ENCODE results near the gene RPL28. TPM values are rescaled to one million over a fixed set of nuclear protein-coding genes. Genes with fewer than 3 reads are reported as not detected.

Gene RPL28
- total and polyA plus RNA-seq, 4 donors = 116 to 535 (median 164) TPM

GRCh38 chr19:55373993-55374757, 11.6 kb upstream of the RPL28 start (continued):
- TF ChIP-seq ZBTB33 (IDR thresholded peaks at IDR 0.05) = no peak
- no peak for TF ChIP-seq FOXA2 (IDR thresholded peaks at IDR 0.05)
- TF ChIP-seq EGR1 (IDR thresholded peaks at IDR 0.05; ENCODE audit: low read depth in 2 of 2) = no peak
- no peak for TF ChIP-seq HNF4G (IDR thresholded peaks at IDR 0.05)

GRCh38 chr19:55376241-55376933, 9.3 kb upstream of the RPL28 start, which contains the start of gene TMEM190:
Gene TMEM190, plus strand, starts transcription at chr19:55376826. Its CDS starts 28 bp downstream, at chr19:55376854.
- H3K27me3 ChIP-seq (ENCODE audit: control insufficient read depth in 4 of 4, insufficient read depth in 4 of 4, low read length in 3 of 4) = peaks cover 0 to 10% (median 6%) of the 10 kb centered on the region in 4 donors
- TF ChIP-seq RAD21 (IDR thresholded peaks at IDR 0.05) = no peak
- TF ChIP-seq, protein P1, sequence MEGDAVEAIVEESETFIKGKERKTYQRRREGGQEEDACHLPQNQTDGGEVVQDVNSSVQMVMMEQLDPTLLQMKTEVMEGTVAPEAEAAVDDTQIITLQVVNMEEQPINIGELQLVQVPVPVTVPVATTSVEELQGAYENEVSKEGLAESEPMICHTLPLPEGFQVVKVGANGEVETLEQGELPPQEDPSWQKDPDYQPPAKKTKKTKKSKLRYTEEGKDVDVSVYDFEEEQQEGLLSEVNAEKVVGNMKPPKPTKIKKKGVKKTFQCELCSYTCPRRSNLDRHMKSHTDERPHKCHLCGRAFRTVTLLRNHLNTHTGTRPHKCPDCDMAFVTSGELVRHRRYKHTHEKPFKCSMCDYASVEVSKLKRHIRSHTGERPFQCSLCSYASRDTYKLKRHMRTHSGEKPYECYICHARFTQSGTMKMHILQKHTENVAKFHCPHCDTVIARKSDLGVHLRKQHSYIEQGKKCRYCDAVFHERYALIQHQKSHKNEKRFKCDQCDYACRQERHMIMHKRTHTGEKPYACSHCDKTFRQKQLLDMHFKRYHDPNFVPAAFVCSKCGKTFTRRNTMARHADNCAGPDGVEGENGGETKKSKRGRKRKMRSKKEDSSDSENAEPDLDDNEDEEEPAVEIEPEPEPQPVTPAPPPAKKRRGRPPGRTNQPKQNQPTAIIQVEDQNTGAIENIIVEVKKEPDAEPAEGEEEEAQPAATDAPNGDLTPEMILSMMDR (IDR thresholded peaks at IDR 0.05; ENCODE audit: low read depth, low read length, missing input control) = no peak
- H3K4me1 ChIP-seq (ENCODE audit: control insufficient read depth in 4 of 4, insufficient read depth in 4 of 4, low read length in 3 of 4) = peaks cover 0 to 2% (median 0%) of the 10 kb centered on the region in 4 donors
- no peak for DNase-seq (ENCODE audit: low spot score)
- no peak within 1 kb of the TSS for H3K27ac ChIP-seq (ENCODE audit: low read depth in 1 of 2, low read length in 2 of 2)
- H3K4me3 ChIP-seq (ENCODE audit: low read depth in 1 of 3, low read length in 3 of 3) = no peak within 1 kb of the TSS
- H3K9ac ChIP-seq (ENCODE audit: low read depth in 1 of 2, low read length in 2 of 2) = no peak within 1 kb of the TSS
- H3K9me3 ChIP-seq (ENCODE audit: control insufficient read depth in 4 of 4, low read length in 3 of 4) = no peaks in the 10 kb centered on the region
- 37% methylated on average over 21 of the region's 21 CpGs for WGBS
- H3K36me3 ChIP-seq (ENCODE audit: control insufficient read depth in 4 of 4, insufficient read depth in 3 of 4, low read depth in 1 of 4, low read length in 3 of 4) = no peaks in the 10 kb centered on the region

DNA sequence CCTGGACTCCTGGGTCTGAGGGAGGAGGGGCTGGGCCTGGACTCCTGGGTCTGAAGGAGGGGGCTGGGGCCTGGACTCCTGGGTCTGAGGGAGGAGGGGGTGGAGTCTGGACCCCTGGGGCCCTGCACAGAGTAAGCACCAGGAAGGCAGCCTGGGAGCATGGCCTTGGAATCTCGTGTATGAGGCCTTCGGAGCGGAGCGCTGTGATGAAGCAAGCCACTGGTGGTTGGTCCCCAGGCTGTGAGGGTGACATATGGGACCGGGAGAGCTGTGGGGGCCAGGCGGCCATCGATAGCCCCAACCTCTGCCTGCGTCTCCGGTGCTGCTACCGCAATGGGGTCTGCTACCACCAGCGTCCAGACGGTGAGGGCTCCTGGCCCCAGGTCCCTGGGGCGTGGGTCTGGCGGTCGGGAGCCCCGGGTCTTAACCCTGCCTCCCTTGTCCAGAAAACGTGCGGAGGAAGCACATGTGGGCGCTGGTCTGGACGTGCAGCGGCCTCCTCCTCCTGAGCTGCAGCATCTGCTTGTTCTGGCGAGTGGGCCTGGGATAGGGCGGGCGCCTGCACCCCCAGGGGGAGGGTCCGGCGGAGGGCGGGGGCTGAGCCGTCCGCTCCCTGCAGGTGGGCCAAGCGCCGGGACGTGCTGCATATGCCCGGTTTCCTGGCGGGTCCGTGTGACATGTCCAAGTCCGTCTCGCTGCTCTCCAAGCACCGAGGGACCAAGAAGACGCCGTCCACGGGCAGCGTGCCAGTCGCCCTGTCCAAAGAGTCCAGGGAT, 8.2 kb upstream of the RPL28 start:
- peaks cover 0 to 4% (median 3%) of the 10 kb centered on the region in 4 donors for H3K27me3 ChIP-seq (ENCODE audit: control insufficient read depth in 4 of 4, insufficient read depth in 4 of 4, low read length in 3 of 4)
- H3K4me1 ChIP-seq (ENCODE audit: control insufficient read depth in 4 of 4, insufficient read depth in 4 of 4, low read length in 3 of 4) = peaks cover 0 to 2% (median 0%) of the 10 kb centered on the region in 4 donors
- no peaks in the 10 kb centered on the region for H3K9me3 ChIP-seq (ENCODE audit: control insufficient read depth in 4 of 4, low read length in 3 of 4)
- no peak for DNase-seq (ENCODE audit: low spot score)
- no peak overlapping the region for H3K27ac ChIP-seq (ENCODE audit: low read depth in 1 of 2, low read length in 2 of 2)
- H3K9ac ChIP-seq (ENCODE audit: low read depth in 1 of 2, low read length in 2 of 2) = no peak overlapping the region
- WGBS = 20% methylated on average over 43 of the region's 43 CpGs
- H3K36me3 ChIP-seq (ENCODE audit: control insufficient read depth in 4 of 4, insufficient read depth in 3 of 4, low read depth in 1 of 4, low read length in 3 of 4) = no peaks in the 10 kb centered on the region
- H3K4me3 ChIP-seq (ENCODE audit: low read depth in 1 of 3, low read length in 3 of 3) = no peak overlapping the region
- TF ChIP-seq HNF4G (IDR thresholded peaks at IDR 0.05) (no peak), FOXA2 (IDR thresholded peaks at IDR 0.05) (no peak), JUND (IDR thresholded peaks at IDR 0.05) (no peak), FOXA1 (IDR thresholded peaks at IDR 0.05) (no peak), RXRA (IDR thresholded peaks at IDR 0.05) (no peak), NR2F2 (IDR thresholded peaks at IDR 0.05) (no peak), SP1 (IDR thresholded peaks at IDR 0.05) (no peak), GABPA (IDR thresholded peaks at IDR 0.05 in 1 of 2, conservative IDR thresholded peaks at IDR 0.05 in 1 of 2) (no peak), HNF4A (conservative IDR thresholded peaks at IDR 0.05) (no peak)
- TF ChIP-seq, protein P2, sequence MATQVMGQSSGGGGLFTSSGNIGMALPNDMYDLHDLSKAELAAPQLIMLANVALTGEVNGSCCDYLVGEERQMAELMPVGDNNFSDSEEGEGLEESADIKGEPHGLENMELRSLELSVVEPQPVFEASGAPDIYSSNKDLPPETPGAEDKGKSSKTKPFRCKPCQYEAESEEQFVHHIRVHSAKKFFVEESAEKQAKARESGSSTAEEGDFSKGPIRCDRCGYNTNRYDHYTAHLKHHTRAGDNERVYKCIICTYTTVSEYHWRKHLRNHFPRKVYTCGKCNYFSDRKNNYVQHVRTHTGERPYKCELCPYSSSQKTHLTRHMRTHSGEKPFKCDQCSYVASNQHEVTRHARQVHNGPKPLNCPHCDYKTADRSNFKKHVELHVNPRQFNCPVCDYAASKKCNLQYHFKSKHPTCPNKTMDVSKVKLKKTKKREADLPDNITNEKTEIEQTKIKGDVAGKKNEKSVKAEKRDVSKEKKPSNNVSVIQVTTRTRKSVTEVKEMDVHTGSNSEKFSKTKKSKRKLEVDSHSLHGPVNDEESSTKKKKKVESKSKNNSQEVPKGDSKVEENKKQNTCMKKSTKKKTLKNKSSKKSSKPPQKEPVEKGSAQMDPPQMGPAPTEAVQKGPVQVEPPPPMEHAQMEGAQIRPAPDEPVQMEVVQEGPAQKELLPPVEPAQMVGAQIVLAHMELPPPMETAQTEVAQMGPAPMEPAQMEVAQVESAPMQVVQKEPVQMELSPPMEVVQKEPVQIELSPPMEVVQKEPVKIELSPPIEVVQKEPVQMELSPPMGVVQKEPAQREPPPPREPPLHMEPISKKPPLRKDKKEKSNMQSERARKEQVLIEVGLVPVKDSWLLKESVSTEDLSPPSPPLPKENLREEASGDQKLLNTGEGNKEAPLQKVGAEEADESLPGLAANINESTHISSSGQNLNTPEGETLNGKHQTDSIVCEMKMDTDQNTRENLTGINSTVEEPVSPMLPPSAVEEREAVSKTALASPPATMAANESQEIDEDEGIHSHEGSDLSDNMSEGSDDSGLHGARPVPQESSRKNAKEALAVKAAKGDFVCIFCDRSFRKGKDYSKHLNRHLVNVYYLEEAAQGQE (IDR thresholded peaks at IDR 0.05) = no peak
- TF ChIP-seq, protein P3, sequence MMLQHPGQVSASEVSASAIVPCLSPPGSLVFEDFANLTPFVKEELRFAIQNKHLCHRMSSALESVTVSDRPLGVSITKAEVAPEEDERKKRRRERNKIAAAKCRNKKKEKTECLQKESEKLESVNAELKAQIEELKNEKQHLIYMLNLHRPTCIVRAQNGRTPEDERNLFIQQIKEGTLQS (IDR thresholded peaks at IDR 0.05) = no peak
- TF ChIP-seq, protein P4, sequence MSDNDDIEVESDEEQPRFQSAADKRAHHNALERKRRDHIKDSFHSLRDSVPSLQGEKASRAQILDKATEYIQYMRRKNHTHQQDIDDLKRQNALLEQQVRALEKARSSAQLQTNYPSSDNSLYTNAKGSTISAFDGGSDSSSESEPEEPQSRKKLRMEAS (IDR thresholded peaks at IDR 0.05) = no peak
- TF ChIP-seq, protein P1 (IDR thresholded peaks at IDR 0.05; ENCODE audit: low read depth, low read length, missing input control) = no peak

Measured in liver (tissue), 9 donors.